Erythroblast (primary cell): ENCODE results near the gene SMTN.

Source experiments
- GATA1 ChIP-seq: IDR thresholded peaks from 2 replicates; pipeline ENCODE4 v1.6.1; 2011; ENCODE audit warnings: low read depth, mild to moderate bottlenecking, control low read depth, low read length, moderate library complexity
- POLR2A ChIP-seq: IDR thresholded peaks from 2 replicates; pipeline ENCODE4 v1.6.1; 2011; ENCODE audit warnings: mild to moderate bottlenecking, low read length

DNA sequence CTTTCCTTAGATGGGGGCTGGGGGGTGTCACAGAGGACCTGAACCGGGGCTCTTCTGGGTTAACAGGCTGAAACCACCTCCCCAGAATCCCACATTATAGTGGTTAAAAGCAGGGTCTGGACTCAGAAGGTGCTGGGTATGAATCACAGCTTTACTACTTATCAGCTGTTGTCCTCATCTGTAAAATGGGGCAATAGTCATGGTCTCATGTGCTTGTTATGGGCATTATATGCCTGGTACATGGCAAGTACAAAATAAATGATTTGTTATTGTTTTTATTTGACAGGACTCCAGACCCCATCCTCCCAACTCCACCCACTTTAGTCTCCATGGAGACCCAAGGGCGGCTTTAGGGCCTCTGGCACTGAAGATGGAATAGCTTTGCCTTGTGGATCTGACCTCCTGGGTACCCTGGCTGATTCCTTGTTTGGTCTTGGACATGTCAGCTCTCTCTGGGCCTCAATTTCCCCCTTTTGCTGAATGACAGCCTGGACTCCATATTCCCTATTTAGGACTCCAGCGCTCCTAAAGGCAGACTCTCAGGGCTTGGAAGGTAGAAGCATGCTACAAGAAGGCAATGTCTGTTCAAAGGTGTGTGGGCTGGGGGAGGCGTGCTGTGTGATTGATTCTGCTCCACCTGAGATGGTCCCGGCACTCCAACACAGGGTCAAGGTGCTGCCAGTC, 812 bp upstream of the SMTN start:
- TF ChIP-seq POLR2A (no peak), GATA1 (no peak)
